Keratinocyte (primary cell): ENCODE results near the gene NUP160. TPM values are rescaled to one million over a fixed set of nuclear protein-coding genes. Genes with fewer than 3 reads are reported as not detected.

Source experiments
- DNase-seq: peaks from one replicate; pipeline ENCODE4 v3.0.0-alpha.2; 2011; ENCODE audit warnings: low read depth, missing footprints, low spot score
- FAIRE-seq: peaks from 2 replicates; lab custom pipeline; 2011; peaks lifted over from hg19 to GRCh38; lab: Jason Lieb, UNC
- H2AFZ ChIP-seq: 2 replicates; pipeline ENCODE4 v1.6.0; 2012; ENCODE audit warnings: low read length, control low read depth, inconsistent platforms; ENCODE audit not compliant: control insufficient read depth
- H3K27ac ChIP-seq: 2 replicates; pipeline ENCODE4 v1.5.1; 2011; ENCODE audit warnings: low read length; ENCODE audit not compliant: control insufficient read depth, insufficient read depth
- H3K27me3 ChIP-seq: 3 replicates; pipeline ENCODE4 v1.6.0; 2011; ENCODE audit warnings: low read length; ENCODE audit not compliant: control insufficient read depth, insufficient read depth; ENCODE audit errors: extremely low read depth
- H3K36me3 ChIP-seq, 2 experiments: 2 replicates in 1 of 2; 3 replicates in 1 of 2; pipeline ENCODE4 v1.5.1; 2011; ENCODE audit warnings: low read length in 2 of 2, mild to moderate bottlenecking in 1 of 2; ENCODE audit not compliant: control insufficient read depth in 2 of 2, insufficient read depth in 2 of 2; ENCODE audit errors: extremely low read depth in 1 of 2
- H3K4me1 ChIP-seq: 3 replicates; pipeline ENCODE4 v1.5.1; 2011; ENCODE audit warnings: low read length; ENCODE audit not compliant: control insufficient read depth, insufficient read depth; ENCODE audit errors: extremely low read depth
- H3K4me2 ChIP-seq: 3 replicates; pipeline ENCODE4 v1.6.0; 2011; ENCODE audit warnings: low read depth, low read length; ENCODE audit not compliant: control insufficient read depth, insufficient read depth; ENCODE audit errors: extremely low read depth
- H3K4me3 ChIP-seq, 3 experiments: fragments of 200-600 bp in 1 of 3; sonication (generic) in 1 of 3; 2 replicates in 2 of 3; 3 replicates in 1 of 3; pipeline ENCODE4 v1.5.1; 2011 to 2016; ENCODE audit warnings: low read length in 3 of 3, mild to moderate bottlenecking in 3 of 3, control low read depth in 2 of 3, inconsistent platforms in 1 of 3, low read depth in 1 of 3, mixed read lengths in 1 of 3, mixed run types in 1 of 3, moderate library complexity in 1 of 3; ENCODE audit not compliant: control insufficient read depth in 2 of 3, insufficient read depth in 2 of 3; ENCODE audit errors: extremely low read depth in 1 of 3
- H3K79me2 ChIP-seq: 2 replicates; pipeline ENCODE4 v1.6.0; 2012; ENCODE audit warnings: low read length; ENCODE audit not compliant: control insufficient read depth, insufficient read depth
- H3K9ac ChIP-seq: 3 replicates; pipeline ENCODE4 v1.6.0; 2011; ENCODE audit warnings: low read length; ENCODE audit not compliant: control insufficient read depth, insufficient read depth; ENCODE audit errors: extremely low read depth
- H3K9me1 ChIP-seq: 3 replicates; pipeline ENCODE4 v1.6.0; 2011; ENCODE audit warnings: low read length; ENCODE audit not compliant: control insufficient read depth, insufficient read depth; ENCODE audit errors: extremely low read depth
- H3K9me3 ChIP-seq: 2 replicates; pipeline ENCODE4 v1.5.1; 2012; ENCODE audit warnings: low read depth, low read length; ENCODE audit not compliant: control insufficient read depth
- H4K20me1 ChIP-seq: 3 replicates; pipeline ENCODE4 v1.6.0; 2011; ENCODE audit warnings: low read length; ENCODE audit not compliant: control insufficient read depth, insufficient read depth; ENCODE audit errors: extremely low read depth
- EZH2 ChIP-seq: IDR thresholded peaks from one replicate; pipeline ENCODE4 v1.6.1; 2012; ENCODE audit warnings: inconsistent platforms, mild to moderate bottlenecking, low read length, moderate library complexity
- dilution Hi-C: fragments of 300-500 bp; cut with MboI; formaldehyde crosslinking; loops from one replicate; pipeline ENCODE4 v1.7.0; 2020; ENCODE audit warnings: low sequenced_read_pairs; ENCODE audit not compliant: extremely low pct_ligation_motif_present
- polyA plus RNA-seq, 5 experiments: library from polyadenylated mRNA; depleted of rRNA in 3 of 5; stranded (reverse) in 3 of 5; stranded (forward) in 1 of 5; unstranded in 1 of 5; fragments of >200 nt; gene quantifications; 1 replicate in 1 of 5; 2 replicates in 3 of 5; 3 replicates in 1 of 5; pipeline versions ENCODE4 v1.2.1 to v1.2.3, GENCODE V29; 2011 to 2012; ENCODE audit warnings: missing spikeins in 2 of 5, low read depth in 1 of 5, low replicate concordance in 1 of 5
- small RNA-seq, 3 experiments: library from RNA; depleted of rRNA; stranded (forward); fragments of <200 nt; gene quantifications; one replicate each; pipeline ENCODE3, GENCODE V24; 2012; ENCODE audit warnings: low read depth in 3 of 3, low replicate concordance in 1 of 3; ENCODE audit not compliant: insufficient read length in 3 of 3
- TF ChIP-seq, protein P1 (sequence below), 3 experiments: IDR thresholded peaks in 1 of 3; conservative IDR thresholded peaks in 1 of 3; optimal IDR thresholded peaks in 1 of 3; 2 replicates in 2 of 3; 3 replicates in 1 of 3; pipeline versions ENCODE3 to v1.5.1; 2011; ENCODE audit warnings: low read length in 3 of 3, mild to moderate bottlenecking in 3 of 3, moderate library complexity in 2 of 3, control low read depth in 1 of 3, inconsistent platforms in 1 of 3; ENCODE audit not compliant: insufficient read depth in 2 of 3; ENCODE audit errors: extremely low read depth in 1 of 3

Gene NUP160
- polyA plus RNA-seq, 1 donor (not counting 4 experiments of a cell fraction or from before 2014, with no cell fraction given), result 26.6 TPM

- Histone ChIP-seq H3K4me3 (no peak overlapping the region), H2AFZ (no peak overlapping the region), H3K4me2 (no peak overlapping the region), H3K27me3 (no peaks in the 10 kb centered on the region), H3K27ac (no peak overlapping the region), H3K9me3 (no peaks in the 10 kb centered on the region), H3K79me2 (no peaks in the 10 kb centered on the region), H4K20me1 (peaks cover 4% of the 10 kb centered on the region), H3K9ac (no peak overlapping the region), H3K36me3 (peaks cover 29 to 41% of the 10 kb centered on the region in 2 experiments), H3K9me1 (no peaks in the 10 kb centered on the region), H3K4me1 (no peaks in the 10 kb centered on the region)
- FAIRE-seq (no peak), DNase-seq (no peak)
- dilution Hi-C loops, result no loop called here
- TF ChIP-seq EZH2, result no peak
- TF ChIP-seq, protein P1, sequence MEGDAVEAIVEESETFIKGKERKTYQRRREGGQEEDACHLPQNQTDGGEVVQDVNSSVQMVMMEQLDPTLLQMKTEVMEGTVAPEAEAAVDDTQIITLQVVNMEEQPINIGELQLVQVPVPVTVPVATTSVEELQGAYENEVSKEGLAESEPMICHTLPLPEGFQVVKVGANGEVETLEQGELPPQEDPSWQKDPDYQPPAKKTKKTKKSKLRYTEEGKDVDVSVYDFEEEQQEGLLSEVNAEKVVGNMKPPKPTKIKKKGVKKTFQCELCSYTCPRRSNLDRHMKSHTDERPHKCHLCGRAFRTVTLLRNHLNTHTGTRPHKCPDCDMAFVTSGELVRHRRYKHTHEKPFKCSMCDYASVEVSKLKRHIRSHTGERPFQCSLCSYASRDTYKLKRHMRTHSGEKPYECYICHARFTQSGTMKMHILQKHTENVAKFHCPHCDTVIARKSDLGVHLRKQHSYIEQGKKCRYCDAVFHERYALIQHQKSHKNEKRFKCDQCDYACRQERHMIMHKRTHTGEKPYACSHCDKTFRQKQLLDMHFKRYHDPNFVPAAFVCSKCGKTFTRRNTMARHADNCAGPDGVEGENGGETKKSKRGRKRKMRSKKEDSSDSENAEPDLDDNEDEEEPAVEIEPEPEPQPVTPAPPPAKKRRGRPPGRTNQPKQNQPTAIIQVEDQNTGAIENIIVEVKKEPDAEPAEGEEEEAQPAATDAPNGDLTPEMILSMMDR (optimal IDR thresholded peaks at IDR 0.05 in 1 of 3, IDR thresholded peaks at IDR 0.05 in 1 of 3, conservative IDR thresholded peaks at IDR 0.05 in 1 of 3; ENCODE audit: extremely low read depth in 1 of 3, insufficient read depth in 2 of 3, low read length in 3 of 3), result no peak
Observed at GRCh38 chr11:47732271-47732670, 115.9 kb downstream of the NUP160 start.

DNA sequence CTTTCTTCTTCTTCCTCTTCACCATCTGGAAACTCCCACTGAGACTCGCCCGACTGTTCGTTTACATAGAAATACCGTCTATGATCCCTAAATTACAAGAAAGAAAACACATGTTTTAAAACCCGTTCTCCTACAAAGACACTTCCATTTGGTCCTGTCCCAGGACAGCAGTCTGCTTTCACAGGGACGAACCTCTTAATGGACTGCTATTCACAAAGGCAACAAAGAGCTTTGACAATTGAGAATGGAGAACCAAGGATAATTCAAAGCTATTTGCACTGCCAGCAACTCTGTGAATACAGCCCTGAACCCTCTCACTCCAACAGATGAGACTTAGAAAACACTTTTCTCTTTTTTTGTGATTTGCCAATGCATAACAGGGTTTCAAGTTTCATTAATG, 116.7 kb downstream of the NUP160 start:
- Histone ChIP-seq H4K20me1 (peaks cover 4% of the 10 kb centered on the region), H3K27me3 (no peaks in the 10 kb centered on the region), H3K79me2 (no peaks in the 10 kb centered on the region), H3K4me2 (no peak overlapping the region), H3K4me1 (no peaks in the 10 kb centered on the region), H3K36me3 (peaks cover 29 to 41% of the 10 kb centered on the region in 2 experiments), H3K9me3 (no peaks in the 10 kb centered on the region), H3K9me1 (no peaks in the 10 kb centered on the region), H2AFZ (no peak overlapping the region), H3K9ac (no peak overlapping the region), H3K27ac (no peak overlapping the region), H3K4me3 (no peak overlapping the region)
- FAIRE-seq (no peak), DNase-seq (no peak)
- dilution Hi-C loops, result no loop called here
- TF ChIP-seq, protein P1 (optimal IDR thresholded peaks at IDR 0.05 in 1 of 3, IDR thresholded peaks at IDR 0.05 in 1 of 3, conservative IDR thresholded peaks at IDR 0.05 in 1 of 3; ENCODE audit: extremely low read depth in 1 of 3, insufficient read depth in 2 of 3, low read length in 3 of 3), result no peak
- TF ChIP-seq EZH2, result no peak

Small RNA genes lying within 50 kb of the gene (small RNA-seq; reads per million reads assigned to genes)
- 0 reads per million in 3 experiments for gene AC021443.1
- gene RF00019, result 0 reads per million in 3 experiments
- gene RNA5SP340, result 0 reads per million in 3 experiments

Other genes with a start within 250 kb of the NUP160 start
- 153 to 232 TPM (median 185 TPM) in 3 replicates for gene MTCH2, start 205.8 kb downstream of the NUP160 start, polyA plus RNA-seq
- gene AGBL2, start 133.0 kb downstream of the NUP160 start, polyA plus RNA-seq, result 0.95 to 2.1 TPM (median 1.3 TPM) in 3 replicates
- 57.3 to 76.9 TPM (median 62.4 TPM) in 3 replicates for gene FNBP4, start 81.0 kb downstream of the NUP160 start, polyA plus RNA-seq
- 0.57 to 0.84 TPM (median 0.58 TPM) in 3 replicates for gene PTPRJ, start 132.2 kb upstream of the NUP160 start, polyA plus RNA-seq